Measurements from ENCODE around the gene ORMDL1. TPM values are rescaled to one million over a fixed set of nuclear protein-coding genes. Genes with fewer than 3 reads are reported as not detected.

ORMDL1 gene
- total and polyA plus RNA-seq, 2 of the 13 experiments (the other 11 are each of a cell fraction or from before 2014, with no cell fraction given), result 67.5 to 160 TPM

- TF ChIP-seq EP300 (IDR thresholded peaks at IDR 0.05; ENCODE audit: low read depth in 2 of 2, low read length in 2 of 2) (no peak), EP300 (CRISPR knock-in tag; IDR thresholded peaks at IDR 0.05; ENCODE audit: borderline replicate concordance) (no peak), EEA1 (CRISPR knock-in tag; IDR thresholded peaks at IDR 0.05; ENCODE audit: borderline replicate concordance) (peak; percentile 79; the same call in 1 of the 2 replicates), NFAT5 (CRISPR knock-in tag; IDR thresholded peaks at IDR 0.05) (peak; percentile 87), ZNF431 (CRISPR knock-in tag; IDR thresholded peaks at IDR 0.05; ENCODE audit: borderline replicate concordance, low read depth) (peak; percentile 92; the same call in 1 of the 2 replicates), ZNF441 (CRISPR knock-in tag; IDR thresholded peaks at IDR 0.05; ENCODE audit: borderline replicate concordance) (peak; percentile 88; the same call in 1 of the 2 replicates), BRD4 (CRISPR knock-in tag; IDR thresholded peaks at IDR 0.05) (peak; percentile 94), ZNF232 (CRISPR knock-in tag; IDR thresholded peaks at IDR 0.05; ENCODE audit: borderline replicate concordance) (peak; percentile 92; the same call in 1 of the 2 replicates), AHR (CRISPR knock-in tag; IDR thresholded peaks at IDR 0.05) (peak; percentile 97), CCDC6 (CRISPR knock-in tag; IDR thresholded peaks at IDR 0.05) (peak; percentile 81), GPN1 (CRISPR knock-in tag; IDR thresholded peaks at IDR 0.05; ENCODE audit: borderline replicate concordance) (peak; percentile 11; the same call in 1 of the 2 replicates), ZMYM3 (CRISPR knock-in tag; IDR thresholded peaks at IDR 0.05) (no peak; the same call in none of the 2 replicates), PRDM10 (CRISPR knock-in tag; IDR thresholded peaks at IDR 0.05; ENCODE audit: low read depth) (peak; percentile 97), ZNF335 (CRISPR knock-in tag; IDR thresholded peaks at IDR 0.05) (peak; percentile 46; the same call in 1 of the 2 replicates), SIN3B (IDR thresholded peaks at IDR 0.05; ENCODE audit: low read length) (no peak), ZSCAN29 (CRISPR knock-in tag; conservative IDR thresholded peaks at IDR 0.05) (peak; percentile 92), CEBPB (IDR thresholded peaks at IDR 0.05; ENCODE audit: borderline replicate concordance, low read depth, low read length) (peak; percentile 1; the same call in 1 of the 2 replicates)
- TF ChIP-seq, protein P1, sequence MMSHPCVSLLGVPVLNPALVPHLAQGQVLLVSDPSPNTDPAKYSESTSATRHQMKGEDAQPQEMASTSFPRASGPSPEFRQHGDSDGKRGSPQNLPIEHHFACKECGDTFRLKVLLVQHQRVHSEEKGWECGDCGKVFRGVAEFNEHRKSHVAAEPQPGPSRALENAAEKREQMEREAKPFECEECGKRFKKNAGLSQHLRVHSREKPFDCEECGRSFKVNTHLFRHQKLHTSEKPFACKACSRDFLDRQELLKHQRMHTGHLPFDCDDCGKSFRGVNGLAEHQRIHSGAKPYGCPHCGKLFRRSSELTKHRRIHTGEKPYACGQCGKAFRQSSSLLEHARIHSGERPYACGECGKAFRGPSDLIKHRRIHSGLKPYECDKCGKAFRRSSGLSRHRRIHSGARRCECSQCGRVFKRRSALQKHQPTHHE (CRISPR knock-in tag; IDR thresholded peaks at IDR 0.05; ENCODE audit: borderline replicate concordance), result peak; percentile 97
These were observed at the start of gene ORMDL1, which contains the start of gene PMS1 (continued) for GRCh38 chr2:189783927-189784867.
